NCI-H2196 treated with DMSO at 0.1 percent for 48 hours (cell line): ENCODE measurements around the gene GPR6.

ENCODE experiments used
- DNase-seq: peaks from one replicate; lab custom pipeline; 2025; ENCODE audit not compliant: unreplicated experiment; lab: John Stamatoyannopoulos, UW

GPR6 gene

DNA sequence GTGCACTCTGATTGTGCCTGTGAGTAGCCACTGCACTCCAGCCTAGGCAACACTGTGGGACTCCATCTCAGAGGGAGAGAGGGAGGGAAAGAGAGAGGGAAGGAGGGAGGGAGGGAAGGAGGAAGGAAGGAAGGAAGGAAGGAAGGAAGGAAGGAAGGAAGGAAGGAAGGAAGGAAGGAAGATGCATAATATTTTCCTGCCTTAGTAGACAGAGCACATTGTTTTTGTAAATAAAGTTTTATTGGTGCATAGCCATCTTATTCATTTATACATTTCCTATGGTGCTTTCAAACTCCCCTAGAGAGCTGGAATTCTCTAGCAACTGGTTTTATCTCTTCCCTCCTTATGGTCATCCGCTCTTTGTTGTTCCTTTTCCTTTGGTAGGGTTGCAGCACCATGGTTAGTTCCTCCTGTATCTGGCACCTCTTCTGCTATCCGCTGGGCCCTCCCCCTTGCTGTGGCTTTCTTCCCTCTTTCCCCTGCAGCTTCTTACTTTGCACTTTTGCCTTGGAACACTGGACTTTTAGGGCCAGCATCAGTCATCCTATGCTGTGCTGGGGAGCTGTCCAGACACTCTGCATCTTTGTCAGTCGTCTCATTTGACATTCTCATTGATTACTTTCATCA, 20.2 kb downstream of the GPR6 start:
- no peak for DNase-seq

DNA sequence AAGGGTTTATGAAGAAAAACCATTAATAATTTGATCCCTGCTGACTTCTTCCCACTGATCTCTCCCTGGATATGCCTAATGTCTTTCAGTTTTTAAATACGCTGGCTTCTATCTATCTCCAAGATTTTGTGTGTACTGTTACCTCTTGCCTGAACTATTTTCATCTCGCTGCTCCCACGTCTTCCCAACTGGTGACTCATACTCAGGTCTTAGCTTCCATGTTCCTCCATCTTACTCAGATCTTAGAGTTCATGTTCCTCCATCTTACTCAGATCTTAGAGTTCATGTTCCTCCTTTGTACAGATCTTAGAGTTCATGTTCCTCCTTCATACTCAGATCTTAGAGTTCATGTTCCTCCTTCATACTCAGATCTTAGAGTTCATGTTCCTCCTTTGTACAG, 21.6 kb downstream of the GPR6 start:
- no peak for DNase-seq

DNA sequence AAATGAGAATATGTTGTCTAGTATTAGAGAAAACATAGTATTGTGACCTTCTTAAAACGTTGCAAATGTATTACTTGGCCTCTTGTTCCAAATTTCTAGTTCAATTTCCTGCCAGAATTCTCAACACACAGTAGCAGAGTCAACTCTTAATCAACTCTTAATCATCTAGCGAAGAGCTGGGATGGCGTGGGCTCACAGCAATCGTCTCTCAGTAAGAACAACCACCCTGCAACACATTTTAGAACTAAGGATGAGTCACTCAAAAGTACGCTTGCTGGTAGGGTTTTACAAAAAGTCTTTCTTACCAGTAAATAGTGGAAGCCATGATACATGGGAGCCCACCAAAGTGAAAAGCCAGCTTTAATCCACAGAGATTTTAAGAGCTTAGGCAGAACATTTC, 24.6 kb downstream of the GPR6 start:
- no peak for DNase-seq

DNA sequence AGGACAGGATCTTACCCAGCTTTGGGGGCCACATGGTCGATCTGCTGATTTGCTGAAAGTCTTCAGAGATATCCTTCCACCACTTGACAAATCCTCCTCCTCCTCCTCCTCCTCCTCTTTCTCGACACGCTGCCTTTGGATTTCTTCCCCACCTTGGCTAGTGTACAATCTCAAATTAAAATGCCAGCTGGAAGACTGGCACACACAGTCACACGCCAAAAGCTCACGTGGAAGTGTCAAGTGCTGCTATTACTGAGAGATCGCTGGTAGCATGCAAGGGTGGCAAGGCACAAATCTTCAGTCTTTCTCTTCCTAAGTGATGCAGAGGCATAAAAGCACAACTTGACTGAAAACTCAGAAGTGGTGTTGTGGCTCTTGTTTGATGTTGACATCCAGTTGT, 35.3 kb downstream of the GPR6 start:
- no peak for DNase-seq

DNA sequence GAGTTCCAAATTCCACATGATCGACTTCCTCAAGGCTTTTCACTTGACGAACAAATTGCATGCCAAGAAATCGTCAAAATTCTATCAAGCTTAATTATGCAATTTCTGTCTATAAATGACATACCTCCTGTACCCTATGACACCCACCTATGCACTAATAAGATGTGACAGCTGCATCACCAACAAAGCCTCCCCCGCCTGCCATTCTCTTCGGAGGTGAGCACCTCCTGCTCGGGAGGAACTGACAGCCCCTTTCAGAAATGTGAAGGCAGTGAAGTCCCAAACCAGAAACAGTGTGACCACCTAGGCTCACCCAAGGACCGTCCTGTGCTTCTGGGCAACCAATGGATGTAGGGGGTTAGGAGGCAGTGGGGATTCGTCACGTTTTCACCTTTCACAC, 37.1 kb downstream of the GPR6 start:
- no peak for DNase-seq

DNA sequence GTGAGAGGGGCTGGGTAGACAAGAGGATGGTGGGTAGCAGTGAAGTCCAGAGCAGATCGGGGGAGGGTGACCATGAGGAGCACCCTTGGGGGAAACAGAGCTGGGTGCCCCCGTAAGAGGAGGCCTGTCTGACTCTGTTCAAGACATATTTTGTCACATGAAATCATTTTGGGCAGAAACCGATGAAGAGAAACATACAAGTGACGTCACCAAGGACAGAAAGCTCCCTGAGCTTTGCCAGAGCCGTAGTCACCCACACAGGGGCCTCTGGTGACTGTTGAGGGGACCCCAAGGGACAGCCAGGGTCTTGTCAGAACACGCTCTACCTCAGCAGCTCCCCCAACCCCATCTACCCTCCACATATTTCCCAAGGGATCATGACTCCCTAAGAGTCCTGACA, 39.2 kb downstream of the GPR6 start:
- DNase-seq = no peak

DNA sequence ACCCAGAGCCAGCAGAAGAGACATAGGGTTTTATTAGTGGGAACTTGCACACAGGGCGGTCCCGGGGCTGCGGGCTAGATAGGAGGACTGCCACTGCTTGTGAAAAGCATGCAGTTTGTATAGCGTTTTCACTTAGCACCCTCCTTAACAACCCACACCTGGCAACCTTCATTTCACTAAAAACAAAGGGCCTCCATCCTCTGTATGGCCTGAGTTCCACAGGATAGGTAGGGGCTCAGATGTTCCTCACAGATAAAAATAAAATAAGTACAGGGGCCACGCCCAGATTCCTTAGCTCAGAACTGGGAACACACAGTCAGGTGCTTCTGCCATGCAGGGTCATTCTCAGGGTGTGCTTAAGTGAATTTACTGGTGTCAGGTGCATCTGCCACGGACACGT, 39.8 kb downstream of the GPR6 start:
- no peak for DNase-seq

DNA sequence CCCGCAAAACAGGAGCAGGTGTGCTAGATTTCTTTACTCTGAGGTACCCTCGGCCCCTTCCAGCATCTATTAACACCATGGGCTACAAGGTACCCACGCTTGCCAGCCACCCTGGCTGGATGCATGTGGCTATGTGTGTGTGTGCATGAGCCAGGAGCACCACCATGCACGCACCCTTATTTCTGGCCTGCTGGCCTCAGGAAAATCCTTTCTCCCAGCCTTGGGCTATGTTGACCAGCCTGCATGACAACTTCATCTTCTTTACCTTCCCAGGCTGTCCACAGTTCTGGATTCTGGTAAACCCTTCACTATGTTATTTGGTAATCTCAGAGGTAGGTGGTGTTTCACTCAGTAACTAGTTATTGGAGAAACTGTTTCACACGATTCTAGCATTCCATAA, 40.4 kb downstream of the GPR6 start:
- DNase-seq = no peak

DNA sequence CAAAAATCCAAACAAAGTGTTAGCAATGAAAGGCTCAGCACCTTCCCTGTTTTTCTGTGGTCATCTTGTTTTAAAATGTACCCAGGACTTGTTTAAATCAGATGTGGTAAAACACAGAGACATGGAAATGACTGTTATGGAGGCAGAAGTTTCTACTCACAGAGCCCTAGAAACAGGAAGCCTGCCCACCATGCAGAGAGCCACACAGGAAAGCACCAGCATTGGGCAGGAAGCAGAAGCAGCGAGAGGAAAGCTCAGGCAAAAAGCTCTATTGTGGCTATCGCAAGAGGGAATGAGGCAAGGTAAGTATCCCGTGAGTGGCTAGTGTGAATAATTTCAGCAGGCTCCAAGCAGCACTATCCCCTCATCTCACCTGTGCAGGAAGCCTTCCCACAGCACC, 42.8 kb downstream of the GPR6 start:
- no peak for DNase-seq

DNA sequence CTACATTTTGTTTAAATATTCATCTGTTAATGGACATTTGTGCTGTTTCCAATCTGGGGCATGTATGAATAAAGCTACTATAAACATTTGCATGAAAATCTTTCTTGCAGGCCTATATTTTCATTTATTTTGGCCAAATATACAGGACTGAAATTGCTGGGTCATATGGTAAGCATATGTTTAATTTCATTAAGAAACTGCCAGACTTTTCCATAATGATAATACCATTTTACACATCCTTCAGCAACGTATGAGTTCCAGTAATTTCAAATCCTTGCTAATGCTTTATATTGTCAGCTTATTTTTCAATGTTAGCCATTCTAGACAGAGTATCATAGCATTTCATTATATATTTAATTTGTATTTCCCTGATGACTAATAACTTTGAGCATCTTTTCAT, 51.0 kb downstream of the GPR6 start:
- DNase-seq = no peak
